B cell (primary cell): ENCODE data around the gene KCNQ2. TPM values are rescaled to one million over a fixed set of nuclear protein-coding genes. Genes with fewer than 3 reads are reported as not detected.

ENCODE experiments used
- ATAC-seq: fragments of 200-7000 bp; cut with Tn5 transposase; one replicate; pipeline ENCODE4 v1.10.0; 2021; ENCODE audit warnings: low read depth, mild to moderate bottlenecking, moderate number of reproducible peaks, moderate library complexity
- CTCF ChIA-PET: fragments of 350-600 bp; sonication (Branson Sonifier 250); formaldehyde crosslinking; loops from one replicate; lab custom pipeline; 2021; ENCODE audit warnings: antibody characterized with exemption, inconsistent platforms; lab: Charles Lee
- POLR2A ChIA-PET: fragments of 350-600 bp; sonication (Branson Sonifier 250); formaldehyde crosslinking; loops from one replicate; lab custom pipeline; 2021; ENCODE audit warnings: antibody characterized with exemption; lab: Charles Lee
- DNase-seq: peaks from one replicate; pipeline ENCODE4 v3.0.0; 2013
- H2AFZ ChIP-seq: 2 replicates; pipeline ENCODE4 v1.6.1; 2012; ENCODE audit warnings: mild to moderate bottlenecking, low read depth, low read length; ENCODE audit not compliant: insufficient read depth, poor library complexity, severe bottlenecking
- H3K27ac ChIP-seq, 2 donors: 1 replicate in 1 of 2; 2 replicates in 1 of 2; pipeline ENCODE4 v1.5.1; 2012 to 2013; ENCODE audit warnings: low read length in 2 of 2, mild to moderate bottlenecking in 2 of 2, moderate library complexity in 1 of 2
- H3K27me3 ChIP-seq, 4 experiments: fragments of 200-600 bp in 1 of 4; sonication (generic) in 1 of 4; replicated peaks in 1 of 4; 1 replicate in 2 of 4; 2 replicates in 2 of 4; pipeline versions ENCODE4 v1.6.1 to v1.7.0; 2013 to 2016; ENCODE audit warnings: low read length in 3 of 4, mild to moderate bottlenecking in 2 of 4, mixed read lengths in 1 of 4, moderate library complexity in 1 of 4; ENCODE audit not compliant: insufficient read depth in 4 of 4, control insufficient read depth in 3 of 4; ENCODE audit errors: control extremely low read depth in 1 of 4
- H3K36me3 ChIP-seq, 2 experiments: replicated peaks in 1 of 2; 1 replicate in 1 of 2; 2 replicates in 1 of 2; pipeline versions ENCODE4 v1.6.1 to v1.7.1; 2013; ENCODE audit warnings: low read length in 1 of 2; ENCODE audit not compliant: insufficient read depth in 2 of 2, control insufficient read depth in 1 of 2; ENCODE audit errors: control extremely low read depth in 1 of 2, extremely low read depth in 1 of 2
- H3K4me1 ChIP-seq, 2 donors: fragments of 200-600 bp in 1 of 2; sonication (generic) in 1 of 2; 1 replicate in 1 of 2; 2 replicates in 1 of 2; pipeline versions ENCODE4 v1.5.1 to v1.6.1; 2013 to 2017; ENCODE audit warnings: low read length in 2 of 2; ENCODE audit not compliant: control insufficient read depth in 2 of 2, insufficient read depth in 2 of 2
- H3K4me2 ChIP-seq: replicated peaks from 2 replicates; pipeline ENCODE3; 2012; ENCODE audit warnings: mild to moderate bottlenecking, low read depth, low read length; ENCODE audit not compliant: poor library complexity, severe bottlenecking
- H3K4me3 ChIP-seq, 5 experiments: fragments of 200-600 bp in 1 of 5; sonication (generic) in 1 of 5; 1 replicate in 3 of 5; 2 replicates in 2 of 5; pipeline versions ENCODE4 v1.5.1 to v1.7.0; 2011 to 2016; ENCODE audit warnings: low read length in 4 of 5, mild to moderate bottlenecking in 4 of 5, low read depth in 2 of 5, control low read depth in 1 of 5, moderate library complexity in 1 of 5; ENCODE audit not compliant: insufficient read depth in 1 of 5; ENCODE audit errors: control extremely low read depth in 1 of 5, extremely low read depth in 1 of 5
- H3K79me2 ChIP-seq: fragments of 200-600 bp; sonication (generic); one replicate; pipeline ENCODE4 v1.6.0; 2016; ENCODE audit warnings: low read length; ENCODE audit not compliant: control insufficient read depth, insufficient read depth
- H3K9ac ChIP-seq: fragments of 200-600 bp; sonication (generic); 2 replicates; pipeline ENCODE4 v1.6.1; 2017; ENCODE audit warnings: mild to moderate bottlenecking, low read length, moderate library complexity
- H3K9me3 ChIP-seq, 3 donors: one replicate each; pipeline versions ENCODE4 v1.6.1 to v1.7.1; 2013; ENCODE audit warnings: low read length in 2 of 3; ENCODE audit not compliant: control insufficient read depth in 2 of 3, insufficient read depth in 1 of 3; ENCODE audit errors: control extremely low read depth in 1 of 3
- H4K20me1 ChIP-seq: 2 replicates; pipeline ENCODE4 v1.6.0; 2012; ENCODE audit warnings: mild to moderate bottlenecking, low read length; ENCODE audit not compliant: insufficient read depth, control insufficient read depth, poor library complexity, severe bottlenecking
- H3K27ac Mint-ChIP-seq: one replicate; pipeline ENCODE4 v1.8.0; 2021; ENCODE audit warnings: mixed read lengths
- H3K27me3 Mint-ChIP-seq: one replicate; pipeline ENCODE4 v1.8.0; 2021; ENCODE audit warnings: mixed read lengths
- H3K4me1 Mint-ChIP-seq: one replicate; pipeline ENCODE4 v1.8.0; 2021; ENCODE audit warnings: mixed read lengths
- H3K4me3 Mint-ChIP-seq: one replicate; pipeline ENCODE4 v1.8.0; 2021; ENCODE audit warnings: mixed read lengths
- H3K9me3 Mint-ChIP-seq: one replicate; pipeline ENCODE4 v1.8.0; 2022; ENCODE audit warnings: mixed read lengths; ENCODE audit not compliant: insufficient read depth
- CTCF ChIP-seq: fragments of 200-600 bp; IDR thresholded peaks from one replicate; pipeline ENCODE4 v1.8.0; 2022; ENCODE audit warnings: antibody characterized with exemption, mild to moderate bottlenecking
- EZH2 ChIP-seq: IDR thresholded peaks from 2 replicates; pipeline ENCODE4 v1.6.1; 2012; ENCODE audit warnings: borderline replicate concordance, low read depth, mild to moderate bottlenecking, moderate library complexity, low read length; ENCODE audit not compliant: insufficient read depth, poor library complexity, severe bottlenecking
- WGBS: methylation state at CpG from one replicate; pipeline ENCODE4 v1.1.5; 2013; ENCODE audit warnings: missing lambda C conversion rate; ENCODE audit not compliant: insufficient coverage; 5-methylcytosine and 5-hydroxymethylcytosine counted together
- intact Hi-C: fragments of 100-400 bp; cut with micrococcal nuclease; formaldehyde crosslinking; loops from one replicate; pipeline ENCODE4 v1.10.0; 2022
- polyA plus RNA-seq: library from polyadenylated mRNA; depleted of rRNA; stranded (reverse); fragments of >200 nt; gene quantifications from 2 replicates; pipeline ENCODE4 v1.2.3, GENCODE V29; 2012
- total RNA-seq, 2 donors: library from RNA; stranded (reverse); fragments of 120-200 nt in 1 of 2; gene quantifications; 1 replicate in 1 of 2; 2 replicates in 1 of 2; pipeline versions ENCODE4 v1.2.3 to v1.2.4, GENCODE V29; 2013 to 2022

KCNQ2 gene
- total and polyA plus RNA-seq, 2 donors (not counting 1 experiment from before 2014, with no cell fraction given), result 0.12 TPM; not detected in 1

GRCh38 chr20:63495167-63495720 lies 22.8 kb upstream of the KCNQ2 start:
- no peak for ATAC-seq
- ChIA-PET POLR2A (interaction anchor here (0.6 kb wide), 1 partner anchor 650 kb away, joined by 3 read pairs; no protein-coding TSS in a partner anchor), CTCF (interaction anchor here (1.3 to 3.3 kb wide), 4 partner anchors 9 to 478 kb away, joined by 3 to 26 read pairs (median 20); partner anchors contain the start of genes PTK6 and TPD52L2)
- no peaks in the 10 kb centered on the region for H3K36me3 ChIP-seq
- H4K20me1 ChIP-seq, result no peaks in the 10 kb centered on the region
- no peak overlapping the region for H3K9ac ChIP-seq
- H3K4me2 ChIP-seq, result no peak overlapping the region
- no peak overlapping the region for H3K27ac Mint-ChIP-seq
- 84% methylated on average over 6 of the region's 8 CpGs for WGBS
- DNase-seq, result no peak
- H2AFZ ChIP-seq, result no peak overlapping the region
- H3K27ac ChIP-seq, result no peak overlapping the region
- peaks cover 7% of the 10 kb centered on the region for H3K4me1 Mint-ChIP-seq
- intact Hi-C loops, result no loop called here
- H3K4me3 Mint-ChIP-seq, result no peak overlapping the region
- H3K79me2 ChIP-seq, result no peaks in the 10 kb centered on the region
- peaks cover 0 to 10% (median 0%) of the 10 kb centered on the region in 3 donors for H3K9me3 ChIP-seq
- no peak for TF ChIP-seq CTCF
- TF ChIP-seq EZH2, result no peak
- peaks cover 19 to 26% of the 10 kb centered on the region in 2 donors for H3K4me1 ChIP-seq
- no peak overlapping the region for H3K4me3 ChIP-seq
- peaks cover 2% of the 10 kb centered on the region for H3K9me3 Mint-ChIP-seq
- H3K27me3 Mint-ChIP-seq, result peaks cover 11% of the 10 kb centered on the region
- H3K27me3 ChIP-seq, result peaks cover 0 to 40% (median 16%) of the 10 kb centered on the region in 4 experiments

- Histone ChIP-seq H3K79me2 (no peaks in the 10 kb centered on the region), H3K4me3 (no peak overlapping the region), H3K27me3 (peaks cover 0 to 39% (median 15%) of the 10 kb centered on the region in 4 experiments), H4K20me1 (no peaks in the 10 kb centered on the region), H3K9ac (no peak overlapping the region), H3K4me2 (no peak overlapping the region), H3K9me3 (peaks cover 0 to 9% (median 0%) of the 10 kb centered on the region in 3 donors), H2AFZ (no peak overlapping the region), H3K27ac (no peak overlapping the region), H3K36me3 (no peaks in the 10 kb centered on the region), H3K4me1 (peaks cover 16 to 23% of the 10 kb centered on the region in 2 donors)
- ChIA-PET CTCF (interaction anchor here (1.0 to 1.6 kb wide), 2 partner anchors 370 to 479 kb away, joined by 4 to 5 read pairs; no protein-coding TSS in a partner anchor), POLR2A (no interaction called here)
- DNase-seq (no peak), ATAC-seq (no peak)
- intact Hi-C loops, result no loop called here
- Mint-ChIP-seq H3K27me3 (peaks cover 11% of the 10 kb centered on the region), H3K4me1 (peaks cover 7% of the 10 kb centered on the region), H3K9me3 (peaks cover 2% of the 10 kb centered on the region), H3K4me3 (no peak overlapping the region), H3K27ac (no peak overlapping the region)
- 90% methylated on average over 51 of the region's 51 CpGs for WGBS
- no peak for TF ChIP-seq CTCF
These were observed 22.1 kb upstream of the KCNQ2 start for GRCh38 chr20:63494420-63495166.
